IMR-90 (cell line): ENCODE measurements around the gene CCR6. TPM values are rescaled to one million over a fixed set of nuclear protein-coding genes. Genes with fewer than 3 reads are reported as not detected.

Experiments
- ATAC-seq: fragments of 200-7000 bp; cut with Tn5 transposase; 2 replicates; pipeline ENCODE4 v1.9.1; 2020; ENCODE audit warnings: low read depth, mild to moderate bottlenecking, moderate library complexity
- BruUV-seq: library from RNA; stranded (reverse); fragments of 400-500 nt; replicated peaks from 2 replicates; lab custom pipeline; 2021; lab: Mats Ljungman, UMichigan
- CTCF ChIA-PET: fragments of 300-600 bp; formaldehyde crosslinking; extraction: SDS; loops from one replicate; lab custom pipeline; 2021; ENCODE audit warnings: antibody characterized with exemption; lab: Yijun Ruan, JAX
- POLR2A ChIA-PET: fragments of 300-600 bp; sonication (Branson Sonifier 250); formaldehyde crosslinking; loops from one replicate; lab custom pipeline; 2022; ENCODE audit warnings: antibody characterized with exemption; ENCODE audit not compliant: unreplicated experiment; lab: Charles Lee
- DNase-seq: peaks from one replicate; pipeline ENCODE4 v3.0.0; 2013
- H2AFZ ChIP-seq: replicated peaks from 2 replicates; pipeline ENCODE3; 2013; ENCODE audit warnings: low read length, mild to moderate bottlenecking; ENCODE audit not compliant: poor library complexity
- H2AK5ac ChIP-seq: 2 replicates; pipeline ENCODE4 v1.6.1; 2013; ENCODE audit warnings: low read depth, low read length, inconsistent platforms
- H2AK9ac ChIP-seq: replicated peaks from 2 replicates; pipeline ENCODE3; 2013; ENCODE audit warnings: mild to moderate bottlenecking, low read depth, low read length, moderate library complexity; ENCODE audit not compliant: poor library complexity
- H2BK120ac ChIP-seq: 2 replicates; pipeline ENCODE4 v1.6.1; 2013; ENCODE audit warnings: low read depth, low read length, inconsistent platforms
- H2BK15ac ChIP-seq: 3 replicates; pipeline ENCODE4 v1.6.1; 2013; ENCODE audit warnings: low read depth, low read length, inconsistent platforms
- H2BK20ac ChIP-seq: 2 replicates; pipeline ENCODE4 v1.6.1; 2013; ENCODE audit warnings: low read depth, mild to moderate bottlenecking, inconsistent platforms, low read length, moderate library complexity
- H2BK5ac ChIP-seq: 2 replicates; pipeline ENCODE4 v1.6.1; 2013; ENCODE audit warnings: mild to moderate bottlenecking, low read depth, low read length, inconsistent platforms; ENCODE audit not compliant: poor library complexity, severe bottlenecking
- H3K14ac ChIP-seq: replicated peaks from 2 replicates; pipeline ENCODE4 v1.6.1; 2013; ENCODE audit warnings: low read depth, low read length, inconsistent platforms
- H3K18ac ChIP-seq: 2 replicates; pipeline ENCODE4 v1.6.1; 2013; ENCODE audit warnings: low read depth, low read length, control low read depth
- H3K23ac ChIP-seq: 2 replicates; pipeline ENCODE4 v1.6.1; 2013; ENCODE audit warnings: low read depth, low read length, inconsistent platforms
- H3K27ac ChIP-seq: 2 replicates; pipeline ENCODE4 v1.5.1; 2013; ENCODE audit warnings: mild to moderate bottlenecking, control low read depth, low read length; ENCODE audit not compliant: insufficient read depth
- H3K27me3 ChIP-seq: 2 replicates; pipeline ENCODE4 v1.6.1; 2013; ENCODE audit warnings: low read length; ENCODE audit not compliant: control insufficient read depth, insufficient read depth
- H3K36me3 ChIP-seq: 2 replicates; pipeline ENCODE4 v1.6.1; 2013; ENCODE audit warnings: low read length, mixed read lengths; ENCODE audit not compliant: control insufficient read depth, insufficient read depth
- H3K4ac ChIP-seq: 2 replicates; pipeline ENCODE4 v1.6.1; 2013; ENCODE audit warnings: low read depth, low read length, inconsistent platforms
- H3K4me1 ChIP-seq: 2 replicates; pipeline ENCODE4 v1.6.1; 2013; ENCODE audit warnings: low read length, mixed read lengths; ENCODE audit not compliant: control insufficient read depth, insufficient read depth
- H3K4me2 ChIP-seq: 2 replicates; pipeline ENCODE4 v1.6.1; 2013; ENCODE audit warnings: low read depth, mild to moderate bottlenecking, control low read depth, low read length, moderate library complexity
- H3K4me3 ChIP-seq: 2 replicates; pipeline ENCODE4 v1.5.1; 2013; ENCODE audit warnings: low read depth, mild to moderate bottlenecking, control low read depth, low read length, moderate library complexity; ENCODE audit not compliant: insufficient read depth
- H3K56ac ChIP-seq: 2 replicates; pipeline ENCODE4 v1.6.1; 2013; ENCODE audit warnings: low read length, inconsistent platforms; ENCODE audit not compliant: insufficient read depth; ENCODE audit errors: extremely low read depth
- H3K79me1 ChIP-seq, 2 experiments: 2 replicates each; pipeline ENCODE4 v1.6.1; 2013; ENCODE audit warnings: low read length in 2 of 2, inconsistent platforms in 1 of 2, low read depth in 1 of 2
- H3K9ac ChIP-seq: 2 replicates; pipeline ENCODE4 v1.6.1; 2013; ENCODE audit warnings: low read depth, low read length, control low read depth
- H3K9me1 ChIP-seq: 2 replicates; pipeline ENCODE4 v1.6.1; 2013; ENCODE audit warnings: low read length, inconsistent platforms; ENCODE audit not compliant: insufficient read depth
- H3K9me3 ChIP-seq: 2 replicates; pipeline ENCODE4 v1.6.1; 2013; ENCODE audit warnings: low read length; ENCODE audit not compliant: control insufficient read depth, insufficient read depth
- H4K20me1 ChIP-seq: 2 replicates; pipeline ENCODE4 v1.6.1; 2013; ENCODE audit warnings: low read length, inconsistent platforms; ENCODE audit not compliant: insufficient read depth
- H4K5ac ChIP-seq: 2 replicates; pipeline ENCODE4 v1.6.1; 2013; ENCODE audit warnings: mild to moderate bottlenecking, low read depth, low read length, control low read depth
- H4K8ac ChIP-seq, 2 experiments: 2 replicates each; pipeline ENCODE4 v1.6.1; 2013; ENCODE audit warnings: low read depth in 2 of 2, low read length in 2 of 2, control low read depth in 1 of 2, inconsistent platforms in 1 of 2
- H4K91ac ChIP-seq: 2 replicates; pipeline ENCODE4 v1.6.1; 2013; ENCODE audit warnings: low read depth, low read length, inconsistent platforms; ENCODE audit not compliant: insufficient read depth
- CTCF ChIP-seq: conservative IDR thresholded peaks from 2 replicates; pipeline ENCODE4 v1.5.1; 2012; ENCODE audit warnings: mild to moderate bottlenecking, low read depth, low read length, improper control_type of control experiment
- ELK1 ChIP-seq: fragments of 150-350 bp; IDR thresholded peaks from 2 replicates; pipeline ENCODE4 v1.6.1; 2016; ENCODE audit warnings: low read depth, mild to moderate bottlenecking, low read length, moderate library complexity, borderline replicate concordance
- RAD21 ChIP-seq: IDR thresholded peaks from 2 replicates; pipeline ENCODE4 v1.6.1; 2012; ENCODE audit warnings: low read length, improper control_type of control experiment
- WGBS, 2 experiments: methylation state at CpG; one replicate each; pipeline versions ENCODE4 v1.1.5 to v1.1.7; 2013; ENCODE audit warnings: missing lambda C conversion rate in 2 of 2; ENCODE audit not compliant: insufficient read length in 1 of 2; ENCODE audit errors: extremely low coverage in 2 of 2; 5-methylcytosine and 5-hydroxymethylcytosine counted together
- dilution Hi-C: fragments of 300-500 bp; cut with HindIII; formaldehyde crosslinking; loops from one replicate; pipeline ENCODE4 v1.14.3; 2018; ENCODE audit warnings: low sequenced_read_pairs; ENCODE audit not compliant: unreplicated experiment
- in situ Hi-C: fragments of 300-500 bp; cut with MboI; formaldehyde crosslinking; loops from 3 replicates; pipeline ENCODE4 v1.14.3; 2019; ENCODE audit warnings: low sequenced_read_pairs, inconsistent platforms, mixed read lengths
- intact Hi-C: fragments of 100-400 bp; cut with micrococcal nuclease; formaldehyde crosslinking; loops from 2 replicates; pipeline ENCODE4 v1.10.0; 2022
- polyA plus RNA-seq, 3 experiments: library from polyadenylated mRNA; depleted of rRNA; stranded (reverse); fragments of >200 nt; gene quantifications; 2 replicates each; pipeline ENCODE4 v1.2.3, GENCODE V29; 2012; ENCODE audit warnings: low replicate concordance in 1 of 3
- total RNA-seq: library from RNA; depleted of rRNA; stranded (reverse); fragments of >200 nt; gene quantifications from 2 replicates; pipeline ENCODE4 v1.2.3, GENCODE V29; 2012

Gene CCR6
- total and polyA plus RNA-seq, 2 of the 4 experiments (the other 2 are of a cell fraction), result not detected

- Histone ChIP-seq H3K9me3 (peaks cover 14% of the 10 kb centered on the region), H2BK5ac (no peak overlapping the region), H3K27me3 (no peaks in the 10 kb centered on the region), H4K5ac (no peak overlapping the region), H3K56ac (no peak overlapping the region), H3K4me2 (no peak overlapping the region), H3K4ac (no peak overlapping the region), H3K4me1 (no peaks in the 10 kb centered on the region), H3K4me3 (no peak overlapping the region), H3K23ac (no peak overlapping the region), H2AK5ac (no peak overlapping the region), H4K91ac (no peak overlapping the region), H3K36me3 (no peaks in the 10 kb centered on the region), H3K18ac (no peak overlapping the region), H4K8ac (no peak overlapping the region), H3K27ac (no peak overlapping the region), H2AK9ac (no peak overlapping the region), H2BK120ac (no peak overlapping the region), H2BK15ac (no peak overlapping the region), H3K14ac (no peak overlapping the region), H3K79me1 (no peaks in the 10 kb centered on the region), H4K20me1 (no peaks in the 10 kb centered on the region), H2BK20ac (no peak overlapping the region), H3K9ac (no peak overlapping the region), H2AFZ (no peak overlapping the region), H3K9me1 (no peaks in the 10 kb centered on the region)
- POLR2A ChIA-PET, result interaction anchor here (0.6 kb wide), 1 partner anchor 1946 kb away, joined by 5 read pairs; no protein-coding TSS in a partner anchor
- CTCF ChIA-PET, result interaction anchor here (0.5 kb wide), 1 partner anchor 484 kb away, joined by 4 read pairs; no protein-coding TSS in a partner anchor
- in situ Hi-C loops, result no loop called here
- ATAC-seq, result no peak
- TF ChIP-seq ELK1 (no peak), CTCF (0 out of 2 replicates have a peak, but pooled peaks have one; percentile 26), RAD21 (peak; percentile 38)
- no TSS peak for BruUV-seq
- intact Hi-C loops, result loop anchor here (5.0 kb wide), 1 partner anchor 355 kb away; no protein-coding TSS in a partner anchor
- dilution Hi-C loops, result no loop called here
- no CpG with 5 or more reads among the region's 18 CpGs for WGBS, 2 experiments
- DNase-seq, result no peak
Observed at GRCh38 chr6:167141667-167142432, 19.0 kb downstream of the CCR6 start.
